ENCODE results near the gene LDHA.
"Not testable (repeated sequence)": the region's sequence is repeated elsewhere in the genome, so short reads cannot be mapped to it uniquely, and the experiment has no call there.

DNA sequence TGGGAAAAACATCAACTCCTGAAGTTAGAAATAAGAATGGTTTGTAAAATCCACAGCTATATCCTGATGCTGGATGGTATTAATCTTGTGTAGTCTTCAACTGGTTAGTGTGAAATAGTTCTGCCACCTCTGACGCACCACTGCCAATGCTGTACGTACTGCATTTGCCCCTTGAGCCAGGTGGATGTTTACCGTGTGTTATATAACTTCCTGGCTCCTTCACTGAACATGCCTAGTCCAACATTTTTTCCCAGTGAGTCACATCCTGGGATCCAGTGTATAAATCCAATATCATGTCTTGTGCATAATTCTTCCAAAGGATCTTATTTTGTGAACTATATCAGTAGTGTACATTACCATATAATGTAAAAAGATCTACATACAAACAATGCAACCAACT, 13.0 kb downstream of the LDHA start:
- TF ChIP-seq, protein P1, sequence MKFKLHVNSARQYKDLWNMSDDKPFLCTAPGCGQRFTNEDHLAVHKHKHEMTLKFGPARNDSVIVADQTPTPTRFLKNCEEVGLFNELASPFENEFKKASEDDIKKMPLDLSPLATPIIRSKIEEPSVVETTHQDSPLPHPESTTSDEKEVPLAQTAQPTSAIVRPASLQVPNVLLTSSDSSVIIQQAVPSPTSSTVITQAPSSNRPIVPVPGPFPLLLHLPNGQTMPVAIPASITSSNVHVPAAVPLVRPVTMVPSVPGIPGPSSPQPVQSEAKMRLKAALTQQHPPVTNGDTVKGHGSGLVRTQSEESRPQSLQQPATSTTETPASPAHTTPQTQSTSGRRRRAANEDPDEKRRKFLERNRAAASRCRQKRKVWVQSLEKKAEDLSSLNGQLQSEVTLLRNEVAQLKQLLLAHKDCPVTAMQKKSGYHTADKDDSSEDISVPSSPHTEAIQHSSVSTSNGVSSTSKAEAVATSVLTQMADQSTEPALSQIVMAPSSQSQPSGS (IDR thresholded peaks at IDR 0.05; ENCODE audit: low read length), result not testable (repeated sequence)
- TF ChIP-seq, protein P2, sequence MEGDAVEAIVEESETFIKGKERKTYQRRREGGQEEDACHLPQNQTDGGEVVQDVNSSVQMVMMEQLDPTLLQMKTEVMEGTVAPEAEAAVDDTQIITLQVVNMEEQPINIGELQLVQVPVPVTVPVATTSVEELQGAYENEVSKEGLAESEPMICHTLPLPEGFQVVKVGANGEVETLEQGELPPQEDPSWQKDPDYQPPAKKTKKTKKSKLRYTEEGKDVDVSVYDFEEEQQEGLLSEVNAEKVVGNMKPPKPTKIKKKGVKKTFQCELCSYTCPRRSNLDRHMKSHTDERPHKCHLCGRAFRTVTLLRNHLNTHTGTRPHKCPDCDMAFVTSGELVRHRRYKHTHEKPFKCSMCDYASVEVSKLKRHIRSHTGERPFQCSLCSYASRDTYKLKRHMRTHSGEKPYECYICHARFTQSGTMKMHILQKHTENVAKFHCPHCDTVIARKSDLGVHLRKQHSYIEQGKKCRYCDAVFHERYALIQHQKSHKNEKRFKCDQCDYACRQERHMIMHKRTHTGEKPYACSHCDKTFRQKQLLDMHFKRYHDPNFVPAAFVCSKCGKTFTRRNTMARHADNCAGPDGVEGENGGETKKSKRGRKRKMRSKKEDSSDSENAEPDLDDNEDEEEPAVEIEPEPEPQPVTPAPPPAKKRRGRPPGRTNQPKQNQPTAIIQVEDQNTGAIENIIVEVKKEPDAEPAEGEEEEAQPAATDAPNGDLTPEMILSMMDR (IDR thresholded peaks at IDR 0.05; ENCODE audit: control extremely low read depth in 1 of 3, insufficient read depth in 1 of 3, low read depth in 1 of 3, low read length in 3 of 3), result not testable (repeated sequence)
- TF ChIP-seq JUND (IDR thresholded peaks at IDR 0.05; ENCODE audit: low read length); MAFK (IDR thresholded peaks at IDR 0.05; ENCODE audit: low read depth, low read length); POLR2A (IDR thresholded peaks at IDR 0.05; ENCODE audit: control extremely low read depth in 1 of 2, low read depth in 2 of 2, low read length in 2 of 2); CEBPB (IDR thresholded peaks at IDR 0.05; ENCODE audit: low read depth, low read length); RAD21 (IDR thresholded peaks at IDR 0.05 in 1 of 2, conservative IDR thresholded peaks at IDR 0.05 in 1 of 2; ENCODE audit: low read depth in 2 of 2, low read length in 2 of 2): not testable (repeated sequence)
